GM19351 (cell line): ENCODE data around the gene SPAG17.

Experiments
- ATAC-seq: cut with Tn5 transposase; IDR thresholded peaks from one replicate; pipeline ENCODE4 v1.9.1; 2021; ENCODE audit warnings: mild to moderate bottlenecking, moderate library complexity; ENCODE audit not compliant: unreplicated experiment

SPAG17 gene

DNA sequence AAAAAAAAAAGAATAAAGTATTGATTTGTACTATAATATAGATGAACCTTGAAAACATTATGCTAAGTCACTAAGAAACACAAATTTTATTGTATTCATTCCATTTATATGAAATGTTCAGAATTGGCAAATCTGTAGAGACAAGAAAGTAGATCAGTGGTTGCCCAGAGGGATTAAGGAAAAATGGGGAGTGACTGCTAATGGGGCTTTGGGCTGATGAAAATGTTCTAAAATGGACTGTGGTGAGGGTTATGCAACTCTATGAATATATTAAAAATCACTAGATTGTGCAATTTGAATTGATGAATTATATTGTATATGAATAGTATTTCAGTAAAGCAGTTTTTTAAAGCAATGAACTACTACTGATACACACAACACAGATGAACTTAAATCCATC lies 265.7 kb downstream of the SPAG17 start:
- ATAC-seq = no peak

DNA sequence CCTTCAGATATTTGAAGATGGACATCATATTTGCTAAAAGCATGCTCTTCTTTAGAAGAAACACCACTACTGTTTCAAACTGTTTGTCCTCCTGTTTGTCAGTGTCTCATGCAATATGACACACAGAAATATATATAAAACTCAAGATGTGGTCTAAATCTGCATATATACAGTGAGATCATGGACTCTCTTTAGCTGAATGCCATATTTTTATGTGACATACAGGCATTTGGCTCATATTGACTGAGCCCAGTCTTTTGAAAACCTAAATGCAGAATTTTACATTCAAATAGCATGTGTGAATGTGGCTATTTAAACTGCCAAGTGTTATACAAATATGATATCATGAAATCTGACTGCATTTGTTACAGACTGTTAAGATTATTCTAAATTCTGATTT lies 274.0 kb downstream of the SPAG17 start:
- ATAC-seq = no peak

DNA sequence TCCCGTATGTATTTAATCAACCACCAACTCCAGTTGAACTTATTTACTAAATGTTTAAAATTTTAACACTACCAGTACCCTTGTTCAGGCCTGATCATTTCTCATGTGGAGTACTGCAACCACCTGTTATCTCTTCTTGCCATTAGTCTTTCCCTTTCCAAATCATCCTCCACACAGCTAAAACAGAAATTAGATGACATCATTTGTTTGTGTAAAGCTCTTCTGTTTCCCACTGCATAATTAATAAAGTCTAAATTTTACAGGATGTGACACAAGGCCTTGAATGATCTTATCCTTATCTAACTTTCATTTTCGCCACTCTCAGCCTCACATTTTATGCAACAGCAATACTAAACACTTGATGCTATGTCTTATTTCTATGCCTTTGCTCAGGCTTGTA lies 280.0 kb downstream of the SPAG17 start:
- ATAC-seq = no peak

- ATAC-seq = no peak
Observed at GRCh38 chr1:117904485-117904884, 280.5 kb downstream of the SPAG17 start.
